NCI-H2227 (cell line): Measurements from ENCODE around the gene PRMT1.
"Not testable (repeated sequence)": the region's sequence is repeated elsewhere in the genome, so short reads cannot be mapped to it uniquely, and the experiment has no call there.

Source experiments
- DNase-seq: peaks from one replicate; lab custom pipeline; 2025; ENCODE audit not compliant: unreplicated experiment; lab: John Stamatoyannopoulos, UW

The PRMT1 gene

GRCh38 chr19:49677231-49677900 lies at the start of gene PRMT1:
Gene PRMT1 (plus strand): TSS chr19:49677271. CDS start chr19:49677281, 10 bp downstream.
- peak; percentile 77 for DNase-seq

- no peak for DNase-seq
Measured at GRCh38 chr19:49629659-49630058, 47.4 kb upstream of the PRMT1 start.

GRCh38 chr19:49631014-49631588 lies 46.0 kb upstream of the PRMT1 start:
- DNase-seq = no peak

GRCh38 chr19:49631610-49632192 lies 45.4 kb upstream of the PRMT1 start:
- DNase-seq = no peak

- no peak for DNase-seq
Measured at GRCh38 chr19:49632576-49632975, 44.5 kb upstream of the PRMT1 start.

- not testable (repeated sequence) for DNase-seq
Measured at GRCh38 chr19:49633273-49633672, 43.8 kb upstream of the PRMT1 start.

GRCh38 chr19:49635530-49636232 lies 41.4 kb upstream of the PRMT1 start:
- no peak for DNase-seq

GRCh38 chr19:49636233-49636932 lies 40.7 kb upstream of the PRMT1 start:
- no peak for DNase-seq

GRCh38 chr19:49637821-49638738 lies 39.0 kb upstream of the PRMT1 start:
- DNase-seq = no peak

GRCh38 chr19:49639401-49640112 lies 37.5 kb upstream of the PRMT1 start:
- DNase-seq = no peak

- DNase-seq = peak; percentile 98
Measured at GRCh38 chr19:49640113-49640898, 36.8 kb upstream of the PRMT1 start, which contains the start of gene RRAS. Gene RRAS (minus strand): TSS chr19:49640143. CDS start chr19:49640098, 45 bp downstream.

GRCh38 chr19:49641688-49642491 lies 35.2 kb upstream of the PRMT1 start, which contains the start of gene SCAF1:
Gene SCAF1 (plus strand): TSS chr19:49642209. CDS start chr19:49645027, 2,818 bp downstream.
- DNase-seq = peak; percentile 98

- peak; percentile 57 for DNase-seq
Measured at GRCh38 chr19:49642492-49643035, 34.5 kb upstream of the PRMT1 start.

- DNase-seq = no peak
Measured at GRCh38 chr19:49643466-49643865, 33.6 kb upstream of the PRMT1 start.

- no peak for DNase-seq
Measured at GRCh38 chr19:49645592-49645991, 31.5 kb upstream of the PRMT1 start.

GRCh38 chr19:49645995-49646394 lies 31.1 kb upstream of the PRMT1 start:
- DNase-seq = no peak

- DNase-seq = no peak
Measured at GRCh38 chr19:49646586-49646985, 30.5 kb upstream of the PRMT1 start.
